GM21515 (cell line): Measurements from ENCODE around the gene LIME1.

Experiments
- ATAC-seq: cut with Tn5 transposase; IDR thresholded peaks from one replicate; pipeline ENCODE4 v1.9.1; 2021; ENCODE audit not compliant: unreplicated experiment

Gene LIME1

GRCh38 chr20:63748934-63749270, 12.4 kb downstream of the LIME1 start:
- ATAC-seq, result no peak

DNA sequence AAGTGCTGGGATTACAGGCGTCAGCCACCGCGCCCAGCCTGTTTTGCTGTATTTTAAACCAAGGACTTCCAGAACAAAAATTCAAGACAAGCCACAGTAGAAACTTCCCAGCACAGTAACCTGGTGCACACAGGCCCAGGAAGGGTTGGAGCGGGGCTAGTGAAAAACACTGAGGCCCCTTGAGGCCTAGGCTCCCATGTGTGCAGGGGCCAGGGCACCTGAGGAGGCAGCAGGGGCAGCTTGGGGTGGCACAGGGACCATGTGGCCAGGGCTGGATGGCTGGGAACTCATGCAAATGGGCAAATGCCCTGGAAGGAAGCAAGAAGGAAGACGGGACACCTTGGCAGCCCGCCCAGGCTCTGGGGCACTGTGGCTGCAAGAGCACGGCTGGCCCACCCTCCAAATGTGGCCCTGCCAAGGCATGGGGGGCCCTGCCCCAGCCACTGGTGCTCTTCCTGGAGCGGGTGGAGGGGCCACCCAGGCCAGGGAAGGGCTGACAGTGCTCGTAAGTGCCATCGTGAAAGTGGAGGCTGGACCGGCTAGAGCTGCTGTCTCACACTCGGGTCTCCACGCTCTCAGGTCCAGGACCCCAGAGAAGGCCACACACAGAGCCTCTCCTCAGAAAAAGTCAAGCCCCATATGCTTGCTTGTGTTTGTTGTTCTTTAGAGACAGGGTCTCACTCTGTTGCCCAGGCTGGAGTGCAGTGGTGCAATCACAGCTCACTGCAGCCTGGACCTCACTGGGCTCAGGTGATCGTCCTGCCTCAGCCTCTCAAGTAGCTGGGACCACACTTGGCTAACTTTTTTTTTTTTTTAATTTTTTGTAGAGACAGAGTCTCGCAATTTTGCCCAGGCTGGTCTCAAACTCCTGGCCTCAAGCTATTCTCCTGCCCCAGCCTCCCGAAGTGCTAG, 13.4 kb downstream of the LIME1 start:
- ATAC-seq, result no peak

DNA sequence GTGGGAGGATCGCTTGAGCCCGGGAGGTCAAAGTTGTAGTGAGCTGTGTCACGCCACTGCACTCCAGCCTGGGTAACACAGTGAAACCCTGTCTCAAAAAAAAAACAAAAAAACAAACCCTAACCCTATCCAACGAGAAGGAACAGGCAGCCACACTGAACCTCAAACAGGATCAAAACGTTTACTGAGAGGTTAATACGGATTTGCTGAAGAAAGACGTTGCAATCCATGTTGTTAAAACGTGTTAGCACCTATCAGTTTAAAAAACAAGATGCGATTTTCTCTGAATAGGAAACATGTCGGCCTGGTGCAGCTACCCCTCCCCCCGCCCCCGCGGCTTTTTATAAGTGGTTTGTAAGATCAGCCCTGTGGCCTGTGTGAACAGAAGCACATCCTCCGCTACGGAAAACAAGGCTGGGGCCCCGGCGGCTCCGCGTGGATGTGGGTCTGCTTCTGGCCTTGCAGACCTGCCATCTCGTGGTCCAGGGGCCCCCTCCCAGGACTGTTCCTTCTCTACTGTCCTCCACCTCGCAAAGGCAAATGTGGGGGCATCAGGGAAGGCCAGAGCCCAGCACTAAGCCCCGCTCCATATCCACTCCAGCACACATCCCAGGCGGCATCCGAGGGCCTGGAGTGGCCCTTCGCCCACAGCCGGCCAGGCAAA, 14.5 kb downstream of the LIME1 start:
- no peak for ATAC-seq

GRCh38 chr20:63751471-63752271, 15.2 kb downstream of the LIME1 start:
- no peak for ATAC-seq

- ATAC-seq, result no peak
Observed at GRCh38 chr20:63752411-63753101, 16.1 kb downstream of the LIME1 start.

- no peak for ATAC-seq
Observed at GRCh38 chr20:63753381-63753780, 16.9 kb downstream of the LIME1 start.

DNA sequence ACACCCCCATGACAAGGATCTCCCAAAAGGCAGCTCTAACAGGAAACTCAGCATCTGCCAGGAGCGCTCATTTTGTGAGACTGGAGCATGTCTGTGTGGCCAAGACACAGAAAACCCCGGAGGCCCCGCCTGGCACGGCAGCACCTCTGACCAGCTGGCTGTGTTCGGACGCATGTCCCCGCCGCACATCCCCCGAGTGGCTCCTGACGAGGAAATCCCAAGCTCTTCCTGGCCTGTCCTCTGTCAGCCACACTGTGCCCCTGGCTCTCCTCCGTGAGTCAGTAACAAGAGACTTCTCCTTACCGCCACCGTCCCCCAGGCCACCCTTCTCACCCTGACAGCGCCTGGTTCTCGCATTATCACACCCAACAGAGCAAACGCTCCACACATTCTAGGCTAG, 17.5 kb downstream of the LIME1 start:
- no peak for ATAC-seq

GRCh38 chr20:63755933-63756647, 19.6 kb downstream of the LIME1 start:
- no peak for ATAC-seq

GRCh38 chr20:63756648-63756991, 20.2 kb downstream of the LIME1 start:
- ATAC-seq, result no peak

DNA sequence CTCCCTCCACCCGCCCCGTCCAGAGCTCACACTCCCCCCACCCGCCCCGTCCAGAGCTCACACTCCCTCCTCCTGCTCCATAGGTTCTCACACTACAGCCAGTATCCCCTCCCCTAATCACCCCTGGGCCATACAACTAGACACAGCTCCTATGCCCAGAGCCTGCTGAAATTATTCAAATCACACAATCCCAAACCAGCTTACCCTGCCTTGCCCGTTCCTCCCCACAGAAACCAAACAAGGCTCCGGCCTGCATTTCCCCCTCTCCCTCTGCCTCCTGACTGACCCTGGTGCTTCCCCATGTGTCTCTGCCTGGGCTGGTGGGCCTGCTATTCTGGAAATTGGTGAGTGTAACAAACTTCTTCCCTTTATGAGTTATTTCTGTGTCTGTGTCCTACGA, 21.7 kb downstream of the LIME1 start:
- no peak for ATAC-seq

DNA sequence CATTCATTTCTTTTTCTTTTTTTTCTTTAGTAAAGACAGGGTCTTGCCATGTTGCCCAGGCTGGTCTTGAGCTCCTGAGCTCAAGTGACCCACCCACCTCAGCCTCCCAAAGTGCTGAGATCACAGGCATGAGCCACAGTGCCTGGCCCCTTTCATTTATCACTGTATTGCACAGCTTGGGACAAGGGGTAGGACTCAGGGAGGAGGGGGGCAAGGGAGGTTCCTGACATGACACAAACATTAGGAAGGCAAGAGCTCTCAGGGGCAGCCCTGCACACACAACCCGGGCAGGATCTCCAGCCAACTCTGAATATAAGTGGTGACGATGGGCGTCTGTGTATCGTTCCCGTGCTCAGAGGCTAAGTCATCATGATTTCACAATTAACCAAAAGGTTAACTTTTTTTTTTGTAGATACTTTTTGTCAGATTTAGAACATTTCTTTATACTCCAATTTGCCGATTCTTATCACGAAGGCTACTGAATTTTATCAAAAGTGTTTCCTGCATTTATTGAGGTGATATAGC, 23.0 kb downstream of the LIME1 start:
- ATAC-seq, result no peak

DNA sequence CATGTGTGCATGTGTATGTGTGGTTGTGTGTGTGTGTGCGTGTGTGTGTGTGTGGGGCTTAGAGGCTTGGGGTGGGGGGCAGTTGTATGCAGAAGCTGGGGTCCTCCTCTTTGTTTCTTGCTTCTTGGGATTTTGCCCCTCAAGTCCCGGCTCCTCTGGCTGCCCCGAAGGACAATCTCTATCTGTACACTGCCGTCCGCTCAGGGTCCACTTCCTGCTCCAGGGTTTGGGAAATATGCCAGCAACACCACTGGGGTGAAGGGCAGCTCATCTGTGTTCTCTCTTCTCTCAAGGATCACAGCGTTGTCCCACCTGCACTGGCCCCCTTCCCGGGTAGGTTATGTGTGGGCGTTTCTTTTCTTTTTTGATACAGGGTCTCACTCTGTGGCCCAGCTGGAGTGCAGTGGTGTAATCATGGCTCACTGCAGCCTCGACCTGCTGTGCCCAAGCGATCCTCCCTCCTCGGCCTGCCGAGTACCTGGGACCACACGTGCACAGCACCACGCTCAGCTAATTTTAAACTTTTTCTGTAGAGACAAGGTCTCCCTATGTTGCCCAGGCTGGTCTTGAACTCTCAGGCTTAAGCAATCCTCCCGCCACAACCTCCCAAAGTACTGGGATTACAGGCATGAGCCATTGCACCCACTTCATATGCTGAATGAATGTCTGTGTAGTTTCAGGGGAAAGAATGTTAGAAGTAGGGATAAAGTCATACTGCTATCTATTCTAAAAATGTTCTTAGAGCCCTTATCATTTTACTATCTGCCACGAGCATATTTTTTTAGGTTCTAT, 28.8 kb downstream of the LIME1 start:
- ATAC-seq, result no peak

DNA sequence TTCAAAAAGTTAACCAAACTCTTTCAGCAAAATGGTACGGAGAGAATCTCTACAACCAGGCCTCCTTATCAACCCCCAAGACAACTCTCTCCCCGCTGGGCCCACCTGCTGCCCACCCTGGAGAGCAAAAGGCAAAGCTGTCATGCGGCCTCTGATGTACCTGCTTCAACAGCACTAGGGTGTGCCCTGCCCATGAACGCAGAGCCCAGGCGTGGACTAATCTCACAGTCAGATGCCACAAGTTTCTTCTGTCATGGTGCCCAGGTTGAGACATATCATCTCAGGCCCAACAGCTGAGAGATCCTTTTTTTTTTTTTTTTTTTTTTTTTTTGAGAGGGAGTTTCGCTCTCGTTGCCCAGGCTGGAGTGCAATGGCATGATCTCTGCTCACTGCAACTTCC, 29.4 kb downstream of the LIME1 start:
- no peak for ATAC-seq

- ATAC-seq, result no peak
Observed at GRCh38 chr20:63766695-63767426, 30.4 kb downstream of the LIME1 start.

DNA sequence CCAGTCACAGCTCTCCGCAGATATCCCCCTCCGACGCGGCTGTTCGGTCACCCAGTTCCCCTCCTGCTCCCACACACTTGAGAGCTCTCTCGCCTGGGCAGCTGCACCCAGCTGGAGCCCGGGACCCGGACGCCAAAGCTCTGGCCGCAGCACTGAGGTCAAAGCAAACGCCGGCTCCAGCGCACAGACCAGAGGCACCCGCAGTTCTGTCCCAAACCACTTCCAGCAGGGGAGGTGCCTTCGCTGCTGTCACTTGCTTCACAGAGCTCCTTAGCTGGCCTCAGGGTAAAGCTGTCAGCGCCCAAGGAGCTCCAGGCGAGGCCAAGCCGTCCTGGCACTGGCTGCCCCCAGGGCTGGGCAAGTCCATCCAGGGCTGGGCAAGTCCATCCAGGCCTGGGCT, 31.0 kb downstream of the LIME1 start:
- ATAC-seq, result no peak

GRCh38 chr20:63767886-63768285, 31.4 kb downstream of the LIME1 start:
- no peak for ATAC-seq

GRCh38 chr20:63768591-63769515, 32.4 kb downstream of the LIME1 start:
- ATAC-seq, result no peak
